Right renal pelvis (tissue), 4 donors: ENCODE data around the gene ATOH1. TPM values are rescaled to one million over a fixed set of nuclear protein-coding genes. Genes with fewer than 3 reads are reported as not detected.
A peak's percentile ranks its signal among the peaks of the same experiment; 100 is the strongest.

Experiments used
- DNase-seq, 4 donors: peaks; one replicate each; pipeline ENCODE4 v3.0.0-alpha.2; 2013; ENCODE audit warnings: low read depth in 4 of 4, low spot score in 3 of 4, missing footprints in 1 of 4
- polyA plus RNA-seq, 4 donors: library from polyadenylated mRNA; unstranded; fragments of 120-200 nt; gene quantifications; one replicate each; pipeline ENCODE4 v1.2.1, GENCODE V29; 2013; ENCODE audit not compliant: insufficient read length in 4 of 4

Gene ATOH1
- not detected for polyA plus RNA-seq

DNA sequence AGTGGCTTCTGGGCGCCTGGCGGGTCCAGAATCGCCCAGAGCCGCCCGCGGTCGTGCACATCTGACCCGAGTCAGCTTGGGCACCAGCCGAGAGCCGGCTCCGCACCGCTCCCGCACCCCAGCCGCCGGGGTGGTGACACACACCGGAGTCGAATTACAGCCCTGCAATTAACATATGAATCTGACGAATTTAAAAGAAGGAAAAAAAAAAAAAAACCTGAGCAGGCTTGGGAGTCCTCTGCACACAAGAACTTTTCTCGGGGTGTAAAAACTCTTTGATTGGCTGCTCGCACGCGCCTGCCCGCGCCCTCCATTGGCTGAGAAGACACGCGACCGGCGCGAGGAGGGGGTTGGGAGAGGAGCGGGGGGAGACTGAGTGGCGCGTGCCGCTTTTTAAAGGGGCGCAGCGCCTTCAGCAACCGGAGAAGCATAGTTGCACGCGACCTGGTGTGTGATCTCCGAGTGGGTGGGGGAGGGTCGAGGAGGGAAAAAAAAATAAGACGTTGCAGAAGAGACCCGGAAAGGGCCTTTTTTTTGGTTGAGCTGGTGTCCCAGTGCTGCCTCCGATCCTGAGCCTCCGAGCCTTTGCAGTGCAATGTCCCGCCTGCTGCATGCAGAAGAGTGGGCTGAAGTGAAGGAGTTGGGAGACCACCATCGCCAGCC lies at the start of gene ATOH1:
TSS of gene ATOH1 (plus strand) at position 422 of the 663 bp plus-strand sequence. CDS start at position 596, 174 bp downstream.
- no peak for DNase-seq

DNA sequence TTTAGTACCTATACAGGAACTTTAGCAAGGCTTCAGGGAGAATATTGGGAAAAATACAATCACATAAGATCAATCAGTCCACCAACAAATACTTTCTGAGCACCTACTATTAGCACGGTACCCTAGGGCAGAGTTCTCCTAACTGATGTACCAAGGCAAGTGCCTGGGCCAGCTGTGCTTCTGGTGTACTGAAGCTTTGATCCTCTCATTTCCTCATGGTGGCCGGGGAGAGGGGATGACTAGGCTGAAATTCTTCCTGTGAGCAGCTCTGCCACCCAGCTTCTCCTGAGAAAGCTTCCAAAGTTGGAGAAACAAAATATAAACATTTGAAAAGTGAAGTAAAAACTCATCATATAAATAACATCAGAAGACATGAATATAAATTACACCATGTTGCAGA lies 49.3 kb upstream of the ATOH1 start:
- DNase-seq: no peak

- no peak for DNase-seq
These were observed 48.5 kb upstream of the ATOH1 start for GRCh38 chr4:93780080-93780479.

DNA sequence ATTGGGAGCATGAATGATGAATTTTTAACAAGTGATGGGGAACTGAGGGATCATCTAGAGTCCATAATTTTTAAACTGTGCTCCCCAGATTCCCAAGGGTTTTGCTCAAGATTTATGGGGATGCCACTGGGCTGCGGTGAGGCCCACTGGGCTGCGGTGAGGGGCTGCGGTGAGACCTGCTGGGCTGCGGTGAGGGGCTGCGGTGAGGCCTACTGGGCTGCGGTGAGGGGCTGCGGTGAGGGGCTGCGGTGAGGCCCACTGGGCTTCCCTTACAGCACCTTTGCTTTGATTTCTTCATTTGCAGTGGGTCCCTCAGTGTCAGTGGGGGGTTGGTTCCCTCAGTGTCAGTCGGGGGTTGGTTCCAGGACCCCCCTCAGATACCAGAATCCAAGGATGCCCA lies 47.4 kb upstream of the ATOH1 start:
- no peak for DNase-seq

GRCh38 chr4:93786149-93786548 lies 42.4 kb upstream of the ATOH1 start:
- no peak for DNase-seq

GRCh38 chr4:93788712-93789111 lies 39.8 kb upstream of the ATOH1 start:
- DNase-seq: no peak

- DNase-seq: peak; percentile 25 to 55 (median 46)
These were observed 36.9 kb upstream of the ATOH1 start for GRCh38 chr4:93791570-93792195.

DNA sequence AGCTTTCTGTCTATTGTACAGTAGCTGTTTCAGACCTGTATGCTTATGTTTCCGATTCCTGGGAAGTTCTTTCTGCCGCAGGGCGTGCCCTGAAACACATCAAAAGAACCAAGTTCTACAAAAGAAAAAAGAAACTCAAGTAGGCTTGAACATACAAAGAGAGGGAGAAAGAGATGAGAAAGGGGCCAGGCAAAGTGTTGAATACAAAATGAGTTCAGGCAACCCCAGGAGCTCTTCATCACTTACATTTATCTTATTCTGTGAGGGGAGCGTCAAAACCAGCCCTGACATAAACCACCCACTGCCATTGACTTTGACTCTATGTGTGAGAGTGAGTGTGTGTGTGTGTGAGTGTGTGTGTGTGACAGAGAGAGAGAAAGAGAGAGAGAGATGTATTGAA lies 26.5 kb upstream of the ATOH1 start:
- no peak for DNase-seq

GRCh38 chr4:93809773-93810172 lies 18.8 kb upstream of the ATOH1 start:
- DNase-seq: no peak

DNA sequence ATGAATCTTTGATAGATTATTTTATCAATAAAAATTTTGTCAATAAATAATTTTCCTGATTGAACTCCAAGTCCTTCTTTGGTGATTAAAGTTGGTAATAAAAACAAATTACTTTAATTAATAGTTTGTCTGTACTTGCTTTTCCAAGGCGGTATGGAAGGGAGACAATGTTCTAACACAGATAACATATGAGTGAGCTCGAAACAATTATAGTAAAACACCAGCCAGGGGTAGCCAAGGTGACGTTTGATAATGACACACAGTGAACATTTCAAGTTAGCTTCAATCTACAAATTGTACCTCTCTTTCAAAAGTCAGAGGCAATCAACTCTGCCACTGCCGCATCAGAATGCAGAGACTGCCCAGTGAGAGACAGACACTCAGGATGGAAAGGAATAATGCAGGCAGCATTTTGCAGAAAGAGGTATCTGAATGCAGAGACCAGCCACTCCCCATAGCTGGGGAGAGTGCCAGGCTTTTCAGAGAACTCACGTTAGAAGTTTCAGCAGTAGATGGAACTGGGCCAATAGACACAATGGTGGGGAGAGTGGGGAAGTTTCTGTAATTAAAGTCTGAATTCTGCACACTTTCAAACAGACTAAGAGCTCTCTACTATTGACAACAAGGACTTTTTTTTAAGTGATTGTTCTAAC lies 18.1 kb upstream of the ATOH1 start:
- no peak for DNase-seq

GRCh38 chr4:93813092-93813491 lies 15.5 kb upstream of the ATOH1 start:
- no peak for DNase-seq

- no peak for DNase-seq
These were observed 14.4 kb upstream of the ATOH1 start for GRCh38 chr4:93814141-93814540.

- DNase-seq: no peak
These were observed 13.8 kb upstream of the ATOH1 start for GRCh38 chr4:93814722-93815121.

DNA sequence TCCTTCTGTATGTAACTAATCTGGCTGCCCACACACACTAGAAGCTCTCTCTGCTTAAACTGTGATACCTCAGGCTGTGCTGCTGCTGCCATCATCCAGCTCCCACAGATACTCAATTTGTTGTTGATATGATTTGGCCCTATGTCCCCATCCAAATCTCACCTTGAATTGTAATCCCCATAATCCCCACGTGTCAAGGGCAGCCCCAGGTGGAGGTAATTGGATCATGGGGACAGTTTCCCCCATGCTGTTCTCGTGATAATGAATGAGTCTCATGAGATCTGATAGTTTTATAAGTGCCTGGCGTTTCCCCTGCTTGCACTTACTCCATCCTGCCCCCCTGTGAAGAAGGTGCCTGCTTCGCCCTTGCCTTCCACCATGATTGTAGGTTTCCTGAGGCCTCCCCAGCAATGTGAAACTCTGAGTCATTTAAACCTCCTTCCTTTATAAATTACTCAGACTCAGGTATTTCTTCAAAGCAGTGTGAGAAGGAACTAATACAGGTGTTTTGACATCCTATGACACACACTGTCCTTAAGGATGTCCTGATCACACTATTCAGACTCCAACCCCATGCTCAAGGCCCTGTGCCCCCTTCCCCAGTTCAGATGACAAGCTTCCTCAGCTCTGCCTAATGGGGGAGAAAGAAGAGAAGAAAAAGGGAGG lies 2.9 kb upstream of the ATOH1 start:
- DNase-seq: no peak

- DNase-seq: no peak
These were observed 1.1 kb upstream of the ATOH1 start for GRCh38 chr4:93827272-93827947.

DNA sequence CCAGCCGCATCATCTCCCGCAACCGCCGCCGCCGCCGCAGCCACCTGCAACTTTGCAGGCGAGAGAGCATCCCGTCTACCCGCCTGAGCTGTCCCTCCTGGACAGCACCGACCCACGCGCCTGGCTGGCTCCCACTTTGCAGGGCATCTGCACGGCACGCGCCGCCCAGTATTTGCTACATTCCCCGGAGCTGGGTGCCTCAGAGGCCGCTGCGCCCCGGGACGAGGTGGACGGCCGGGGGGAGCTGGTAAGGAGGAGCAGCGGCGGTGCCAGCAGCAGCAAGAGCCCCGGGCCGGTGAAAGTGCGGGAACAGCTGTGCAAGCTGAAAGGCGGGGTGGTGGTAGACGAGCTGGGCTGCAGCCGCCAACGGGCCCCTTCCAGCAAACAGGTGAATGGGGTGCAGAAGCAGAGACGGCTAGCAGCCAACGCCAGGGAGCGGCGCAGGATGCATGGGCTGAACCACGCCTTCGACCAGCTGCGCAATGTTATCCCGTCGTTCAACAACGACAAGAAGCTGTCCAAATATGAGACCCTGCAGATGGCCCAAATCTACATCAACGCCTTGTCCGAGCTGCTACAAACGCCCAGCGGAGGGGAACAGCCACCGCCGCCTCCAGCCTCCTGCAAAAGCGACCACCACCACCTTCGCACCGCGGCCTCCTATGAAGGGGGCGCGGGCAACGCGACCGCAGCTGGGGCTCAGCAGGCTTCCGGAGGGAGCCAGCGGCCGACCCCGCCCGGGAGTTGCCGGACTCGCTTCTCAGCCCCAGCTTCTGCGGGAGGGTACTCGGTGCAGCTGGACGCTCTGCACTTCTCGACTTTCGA lies 654 bp downstream of the ATOH1 start:
- no peak for DNase-seq

- DNase-seq: no peak
These were observed 1.5 kb downstream of the ATOH1 start for GRCh38 chr4:93829820-93830687.

- DNase-seq: no peak
These were observed 3.4 kb downstream of the ATOH1 start for GRCh38 chr4:93831716-93832496.
